H9 (cell line): ENCODE results near the gene STX8. TPM values are rescaled to one million over a fixed set of nuclear protein-coding genes. Genes with fewer than 3 reads are reported as not detected.

Experiments used
- DNase-seq: peaks from one replicate; pipeline ENCODE4 v3.0.0-alpha.2; 2017
- H2AFZ ChIP-seq: one replicate; pipeline ENCODE4 v1.6.1; 2013; ENCODE audit warnings: mild to moderate bottlenecking, low read length, control low read depth, moderate library complexity
- H2AK5ac ChIP-seq: 2 replicates; pipeline ENCODE4 v1.6.1; 2013; ENCODE audit warnings: low read length, control low read depth, mixed read lengths; ENCODE audit not compliant: insufficient read length
- H2BK120ac ChIP-seq: one replicate; pipeline ENCODE4 v1.6.1; 2013; ENCODE audit warnings: low read depth, mild to moderate bottlenecking, low read length, control low read depth, inconsistent platforms; ENCODE audit not compliant: poor library complexity, severe bottlenecking
- H2BK12ac ChIP-seq: 2 replicates; pipeline ENCODE4 v1.6.1; 2013; ENCODE audit warnings: low read length, control low read depth, mixed read lengths, low read depth; ENCODE audit not compliant: insufficient read length
- H2BK15ac ChIP-seq: 2 replicates; pipeline ENCODE4 v1.6.1; 2013; ENCODE audit warnings: low read depth, low read length, control low read depth
- H2BK20ac ChIP-seq: one replicate; pipeline ENCODE4 v1.6.1; 2013; ENCODE audit warnings: low read depth, mild to moderate bottlenecking, low read length, control low read depth, inconsistent platforms; ENCODE audit not compliant: poor library complexity, severe bottlenecking
- H2BK5ac ChIP-seq: 2 replicates; pipeline ENCODE4 v1.6.1; 2013; ENCODE audit warnings: low read length, control low read depth, mixed read lengths; ENCODE audit not compliant: insufficient read length
- H3K14ac ChIP-seq: 2 replicates; pipeline ENCODE4 v1.6.1; 2013; ENCODE audit warnings: low read length, control low read depth; ENCODE audit not compliant: insufficient read depth
- H3K18ac ChIP-seq: 2 replicates; pipeline ENCODE4 v1.6.1; 2013; ENCODE audit warnings: low read depth, mild to moderate bottlenecking, mixed read lengths, low read length, control low read depth; ENCODE audit not compliant: insufficient read length
- H3K23ac ChIP-seq: 2 replicates; pipeline ENCODE4 v1.6.1; 2013; ENCODE audit warnings: low read length, control low read depth, mixed read lengths, low read depth; ENCODE audit not compliant: insufficient read length
- H3K23me2 ChIP-seq: 2 replicates; pipeline ENCODE4 v1.6.1; 2013; ENCODE audit warnings: low read depth, mild to moderate bottlenecking, mixed read lengths, low read length, control low read depth; ENCODE audit not compliant: insufficient read length, poor library complexity, severe bottlenecking
- H3K27ac ChIP-seq: 2 replicates; pipeline ENCODE4 v1.5.1; 2013; ENCODE audit warnings: low read length, control low read depth, mixed read lengths, low read depth; ENCODE audit not compliant: insufficient read length
- H3K27me3 ChIP-seq: 2 replicates; pipeline ENCODE4 v1.6.1; 2013; ENCODE audit warnings: low read length, control low read depth, inconsistent platforms; ENCODE audit not compliant: insufficient read depth
- H3K4ac ChIP-seq: 2 replicates; pipeline ENCODE4 v1.6.1; 2013; ENCODE audit warnings: low read depth, mild to moderate bottlenecking, control low read depth, inconsistent platforms, low read length, moderate library complexity
- H3K4me1 ChIP-seq: 2 replicates; pipeline ENCODE4 v1.6.1; 2013; ENCODE audit warnings: low read length, control low read depth, inconsistent platforms; ENCODE audit not compliant: insufficient read depth
- H3K4me2 ChIP-seq: 2 replicates; pipeline ENCODE4 v1.6.1; 2013; ENCODE audit warnings: low read length, control low read depth, mixed read lengths; ENCODE audit not compliant: insufficient read length, insufficient read depth
- H3K56ac ChIP-seq: 2 replicates; pipeline ENCODE4 v1.6.1; 2013; ENCODE audit warnings: low read depth, mild to moderate bottlenecking, mixed read lengths, low read length, control low read depth; ENCODE audit not compliant: insufficient read length
- H3K79me1 ChIP-seq: 2 replicates; pipeline ENCODE4 v1.6.1; 2013; ENCODE audit warnings: low read depth, mild to moderate bottlenecking, moderate library complexity, low read length, control low read depth, inconsistent platforms; ENCODE audit not compliant: insufficient read depth, poor library complexity, severe bottlenecking
- H3K79me2 ChIP-seq: 2 replicates; pipeline ENCODE4 v1.6.1; 2013; ENCODE audit warnings: low read length, control low read depth, inconsistent platforms; ENCODE audit not compliant: insufficient read depth
- H3K9ac ChIP-seq: 2 replicates; pipeline ENCODE4 v1.6.1; 2013; ENCODE audit warnings: low read length, control low read depth, mixed read lengths; ENCODE audit not compliant: insufficient read length; ENCODE audit errors: extremely low read depth
- H3K9me3 ChIP-seq: one replicate; pipeline ENCODE4 v1.6.1; 2013; ENCODE audit warnings: low read depth, low read length, inconsistent platforms; ENCODE audit not compliant: control insufficient read depth
- H3T11ph ChIP-seq: one replicate; pipeline ENCODE4 v1.6.1; 2013; ENCODE audit warnings: mild to moderate bottlenecking, low read length, control low read depth, inconsistent platforms
- H4K20me1 ChIP-seq: one replicate; pipeline ENCODE4 v1.6.1; 2013; ENCODE audit not compliant: control insufficient read depth, insufficient read length, insufficient read depth
- H4K5ac ChIP-seq: 2 replicates; pipeline ENCODE4 v1.6.1; 2013; ENCODE audit warnings: low read depth, mild to moderate bottlenecking, mixed read lengths, low read length, control low read depth; ENCODE audit not compliant: insufficient read length
- H4K8ac ChIP-seq: replicated peaks from 2 replicates; pipeline ENCODE4 v1.6.1; 2013; ENCODE audit warnings: low read length, control low read depth, mixed read lengths, low read depth; ENCODE audit not compliant: insufficient read length
- H4K91ac ChIP-seq: 2 replicates; pipeline ENCODE4 v1.6.1; 2013; ENCODE audit warnings: low read depth, mild to moderate bottlenecking, moderate library complexity, mixed read lengths, low read length, control low read depth; ENCODE audit not compliant: insufficient read length
- H3K27ac Mint-ChIP-seq, 3 experiments: 2 replicates in 2 of 3; 3 replicates in 1 of 3; pipeline ENCODE4 v1.8.0; 2020 to 2021; ENCODE audit warnings: mixed read lengths in 3 of 3, mild to moderate bottlenecking in 1 of 3, moderate library complexity in 1 of 3
- H3K27me3 Mint-ChIP-seq: 2 replicates; pipeline ENCODE4 v1.8.0; 2021; ENCODE audit warnings: low read depth, mild to moderate bottlenecking, moderate library complexity, mixed read lengths
- H3K36me3 Mint-ChIP-seq, 3 experiments: 2 replicates in 2 of 3; 3 replicates in 1 of 3; pipeline ENCODE4 v1.8.0; 2020 to 2021; ENCODE audit warnings: low read depth in 3 of 3, mixed read lengths in 3 of 3; ENCODE audit not compliant: insufficient read depth in 1 of 3
- H3K4me1 Mint-ChIP-seq, 2 experiments: 2 replicates each; pipeline ENCODE4 v1.8.0; 2020; ENCODE audit warnings: mixed read lengths in 2 of 2
- H3K4me3 Mint-ChIP-seq, 2 experiments: 2 replicates in 1 of 2; 3 replicates in 1 of 2; pipeline ENCODE4 v1.8.0; 2020 to 2021; ENCODE audit warnings: mild to moderate bottlenecking in 2 of 2, mixed read lengths in 2 of 2, moderate library complexity in 1 of 2
- H3K9me3 Mint-ChIP-seq, 2 experiments: 2 replicates in 1 of 2; 3 replicates in 1 of 2; pipeline ENCODE4 v1.8.0; 2020; ENCODE audit warnings: mild to moderate bottlenecking in 2 of 2, mixed read lengths in 2 of 2, moderate library complexity in 1 of 2
- CTCF ChIP-seq: fragments of 200-600 bp; sonication (generic); conservative IDR thresholded peaks from 3 replicates; pipeline ENCODE4 v1.8.0; 2021; ENCODE audit warnings: antibody characterized with exemption, mild to moderate bottlenecking
- WGBS: extraction: QIAGEN DNeasy Blood & Tissue Kit; methylation state at CpG from one replicate; pipeline ENCODE4 v1.1.7; 2013; ENCODE audit warnings: missing lambda C conversion rate, low lambda C conversion rate, mixed read lengths; ENCODE audit not compliant: insufficient read length; ENCODE audit errors: extremely low coverage; 5-methylcytosine and 5-hydroxymethylcytosine counted together
- total RNA-seq: library from RNA; stranded (reverse); gene quantifications from 2 replicates; pipeline ENCODE4 v1.2.1, GENCODE V29; 2021

The STX8 gene
- total RNA-seq, 1 experiment from 2014 or later = 55.1 TPM

- no peak overlapping the region for H2BK120ac ChIP-seq
- no peak overlapping the region for H4K5ac ChIP-seq
- no peak overlapping the region for H2BK12ac ChIP-seq
- Mint-ChIP-seq H3K27ac (no peak overlapping the region), H3K9me3 (peaks cover 0 to 5% of the 10 kb centered on the region in 2 experiments; a peak in 2 of 5 replicates), H3K4me1 (peaks cover 15 to 25% of the 10 kb centered on the region in 2 experiments), H3K27me3 (peaks cover 6% of the 10 kb centered on the region), H3K4me3 (no peak overlapping the region), H3K36me3 (peaks cover 0 to 5% (median 2%) of the 10 kb centered on the region in 3 experiments; a peak in 2 of 7 replicates)
- H2BK15ac ChIP-seq = no peak overlapping the region
- DNase-seq = no peak
- no peak for TF ChIP-seq CTCF
- no peak overlapping the region for H3T11ph ChIP-seq
- H3K27ac ChIP-seq = no peak overlapping the region
- H2AFZ ChIP-seq = no peak overlapping the region
- no peaks in the 10 kb centered on the region for H3K23me2 ChIP-seq
- no peaks in the 10 kb centered on the region for H3K79me2 ChIP-seq
- WGBS = no CpG with 5 or more reads among the region's 5 CpGs
- H2BK5ac ChIP-seq = no peak overlapping the region
- no peak overlapping the region for H4K8ac ChIP-seq
- no peak overlapping the region for H3K23ac ChIP-seq
- no peak overlapping the region for H3K56ac ChIP-seq
- H3K4ac ChIP-seq = no peak overlapping the region
- no peaks in the 10 kb centered on the region for H3K9me3 ChIP-seq
- no peak overlapping the region for H2BK20ac ChIP-seq
- H3K27me3 ChIP-seq = no peaks in the 10 kb centered on the region
- no peak overlapping the region for H2AK5ac ChIP-seq
- no peak overlapping the region for H3K18ac ChIP-seq
- no peak overlapping the region for H3K9ac ChIP-seq
- no peak overlapping the region for H3K4me2 ChIP-seq
- no peaks in the 10 kb centered on the region for H3K4me1 ChIP-seq
- no peaks in the 10 kb centered on the region for H3K79me1 ChIP-seq
- H4K20me1 ChIP-seq = no peaks in the 10 kb centered on the region
- no peak overlapping the region for H4K91ac ChIP-seq
- no peak overlapping the region for H3K14ac ChIP-seq
Measured at GRCh38 chr17:9202532-9202931, 373.1 kb downstream of the STX8 start.
